Subcutaneous abdominal adipose tissue (tissue), 5 donors: ENCODE measurements around the gene HS1BP3.

Experiments
- H3K27ac ChIP-seq: one replicate; pipeline ENCODE4 v1.7.0; 2013; ENCODE audit warnings: low read depth, mild to moderate bottlenecking, inconsistent platforms, low read length, moderate library complexity
- H3K27me3 ChIP-seq, 5 donors: one replicate each; pipeline ENCODE4 v1.7.0; 2013; ENCODE audit warnings: low read length in 5 of 5, inconsistent platforms in 1 of 5; ENCODE audit not compliant: control insufficient read depth in 5 of 5, insufficient read depth in 4 of 5
- H3K36me3 ChIP-seq, 5 donors: one replicate each; pipeline ENCODE4 v1.7.0; 2013; ENCODE audit warnings: low read length in 5 of 5; ENCODE audit not compliant: control insufficient read depth in 5 of 5, insufficient read depth in 5 of 5
- H3K4me1 ChIP-seq, 5 donors: one replicate each; pipeline ENCODE4 v1.7.0; 2013; ENCODE audit warnings: low read length in 5 of 5, mild to moderate bottlenecking in 3 of 5, moderate library complexity in 1 of 5; ENCODE audit not compliant: control insufficient read depth in 5 of 5, insufficient read depth in 5 of 5
- H3K4me3 ChIP-seq, 5 donors: one replicate each; pipeline ENCODE4 v1.7.0; 2013; ENCODE audit warnings: low read length in 5 of 5, low read depth in 1 of 5
- H3K9ac ChIP-seq, 5 donors: one replicate each; pipeline ENCODE4 v1.7.0; 2013; ENCODE audit warnings: low read length in 5 of 5, mild to moderate bottlenecking in 4 of 5, moderate library complexity in 3 of 5
- H3K9me3 ChIP-seq, 5 donors: one replicate each; pipeline ENCODE4 v1.7.0; 2013; ENCODE audit warnings: low read length in 5 of 5; ENCODE audit not compliant: control insufficient read depth in 5 of 5
- donor health status: healthy.
- donor health status: healthy.
- donor health status: healthy.
- donor health status: healthy.
- donor health status: healthy.

HS1BP3 gene

DNA sequence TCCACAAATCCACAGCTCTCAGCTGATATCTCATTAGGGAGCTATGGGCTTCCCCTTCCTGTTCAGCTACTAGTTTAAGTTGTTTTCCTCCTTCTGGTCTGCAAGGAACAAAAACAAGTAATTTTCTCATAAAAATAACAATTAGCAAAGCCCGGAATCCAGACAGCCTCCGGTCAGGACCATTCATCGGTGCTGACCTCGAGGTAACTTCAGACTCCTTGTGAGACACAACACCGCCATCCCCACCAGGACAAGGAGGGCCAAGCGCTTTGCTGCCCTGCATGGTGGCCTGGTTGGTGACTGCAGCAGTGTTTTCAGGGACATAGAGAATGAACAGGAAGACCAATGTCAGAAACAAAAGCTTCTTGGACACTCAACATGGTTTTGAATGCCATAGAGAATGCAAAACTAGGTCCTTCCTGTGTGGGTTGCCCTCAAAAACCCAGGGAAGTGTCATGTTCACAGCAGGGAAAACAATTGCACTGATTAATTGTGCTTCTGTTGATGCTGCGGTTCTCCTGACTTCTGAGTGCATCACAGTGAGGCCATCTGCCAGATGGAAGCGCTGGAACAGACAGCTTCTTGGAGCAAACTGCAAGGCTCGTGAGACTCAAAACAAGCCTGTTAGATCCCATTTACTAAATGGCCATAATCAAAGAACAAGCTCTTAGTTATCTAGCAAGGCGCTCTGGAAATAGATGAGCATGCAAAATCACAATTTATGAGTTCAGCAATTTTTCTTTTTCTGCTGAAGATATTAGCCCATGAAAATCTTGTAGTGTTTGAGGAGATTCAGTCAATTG lies 77.1 kb downstream of the HS1BP3 start:
- Histone ChIP-seq H3K4me1 (peaks cover 15 to 95% (median 79%) of the 10 kb centered on the region in 5 donors), H3K36me3 (no peaks in the 10 kb centered on the region), H3K4me3 (no peak overlapping the region), H3K27ac (peak overlapping the region; percentile 91), H3K27me3 (no peaks in the 10 kb centered on the region), H3K9me3 (no peaks in the 10 kb centered on the region), H3K9ac (no peak overlapping the region)

- Histone ChIP-seq H3K36me3 (no peaks in the 10 kb centered on the region), H3K9ac (peak overlapping the region in 2 of 5 donors; percentile 6 to 25), H3K4me1 (peaks cover 11 to 95% (median 63%) of the 10 kb centered on the region in 5 donors), H3K27me3 (no peaks in the 10 kb centered on the region), H3K9me3 (no peaks in the 10 kb centered on the region), H3K27ac (peak overlapping the region; percentile 91), H3K4me3 (no peak overlapping the region)
Measured at GRCh38 chr2:20572221-20572620, 78.7 kb downstream of the HS1BP3 start.

- Histone ChIP-seq H3K4me3 (no peak overlapping the region), H3K9me3 (no peaks in the 10 kb centered on the region), H3K36me3 (no peaks in the 10 kb centered on the region), H3K27ac (peak overlapping the region; percentile 91), H3K27me3 (no peaks in the 10 kb centered on the region), H3K4me1 (peaks cover 8 to 95% (median 60%) of the 10 kb centered on the region in 5 donors), H3K9ac (peak overlapping the region in 3 of 5 donors; percentile 6 to 47 (median 25))
Measured at GRCh38 chr2:20571644-20572215, 79.2 kb downstream of the HS1BP3 start.

DNA sequence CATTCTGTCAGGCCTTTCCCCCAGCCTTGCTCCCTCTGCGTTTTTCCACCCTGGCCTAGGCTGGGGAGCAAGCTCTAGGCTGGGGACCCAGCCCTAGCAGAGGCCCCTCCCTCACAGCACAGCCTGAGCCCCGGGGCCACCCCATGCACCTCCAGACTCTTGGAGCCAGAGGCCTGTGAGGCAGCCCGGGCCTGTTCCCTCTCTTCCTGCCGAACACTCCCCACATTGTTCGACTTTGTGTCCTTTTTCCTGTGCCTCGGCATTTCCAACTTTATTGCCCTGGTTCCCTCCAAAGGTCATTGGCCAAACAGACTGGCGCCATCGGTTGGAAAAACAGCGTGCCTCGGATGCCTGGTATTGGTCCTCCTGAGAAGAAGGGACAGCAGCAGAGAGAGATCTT lies 79.7 kb downstream of the HS1BP3 start:
- no peaks in the 10 kb centered on the region for H3K36me3 ChIP-seq
- H3K27ac ChIP-seq, result peak overlapping the region; percentile 91
- no peaks in the 10 kb centered on the region for H3K27me3 ChIP-seq
- peak overlapping the region in 3 of 5 donors; percentile 10 to 47 (median 25) for H3K9ac ChIP-seq
- no peaks in the 10 kb centered on the region for H3K9me3 ChIP-seq
- H3K4me3 ChIP-seq, result no peak overlapping the region
- peaks cover 7 to 92% (median 55%) of the 10 kb centered on the region in 5 donors for H3K4me1 ChIP-seq

DNA sequence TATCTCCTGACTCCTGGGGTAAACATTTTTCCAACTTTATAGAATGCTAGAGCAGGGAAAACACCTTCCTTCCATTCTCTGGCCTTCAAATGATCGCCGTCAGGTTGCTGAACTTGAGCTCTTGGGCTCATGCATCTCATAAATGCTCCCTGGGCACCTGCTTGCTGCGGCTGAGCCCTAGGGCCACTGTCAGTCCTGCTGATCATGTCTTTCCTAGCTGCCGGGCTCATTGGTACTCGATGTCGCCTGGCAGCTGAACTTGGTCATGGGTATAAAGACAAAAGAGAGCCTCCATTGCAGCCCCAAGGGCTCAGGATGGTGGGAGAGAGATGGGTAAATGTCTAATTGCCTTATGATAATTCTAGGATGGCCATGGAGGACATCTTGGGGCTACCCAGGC lies 80.6 kb downstream of the HS1BP3 start:
- H3K36me3 ChIP-seq, result no peaks in the 10 kb centered on the region
- no peak overlapping the region for H3K4me3 ChIP-seq
- no peak overlapping the region for H3K9ac ChIP-seq
- no peaks in the 10 kb centered on the region for H3K27me3 ChIP-seq
- no peaks in the 10 kb centered on the region for H3K9me3 ChIP-seq
- H3K4me1 ChIP-seq, result peaks cover 7 to 93% (median 51%) of the 10 kb centered on the region in 5 donors
- peak overlapping the region; percentile 91 for H3K27ac ChIP-seq

- Histone ChIP-seq H3K4me3 (no peak overlapping the region), H3K36me3 (no peaks in the 10 kb centered on the region), H3K27me3 (no peaks in the 10 kb centered on the region), H3K9ac (peak overlapping the region in 1 of 5 donors; percentile 23), H3K27ac (peak overlapping the region; percentile 91), H3K9me3 (no peaks in the 10 kb centered on the region), H3K4me1 (peaks cover 7 to 91% (median 48%) of the 10 kb centered on the region in 5 donors)
Measured at GRCh38 chr2:20569464-20570223, 81.3 kb downstream of the HS1BP3 start.

- Histone ChIP-seq H3K27me3 (no peaks in the 10 kb centered on the region), H3K4me1 (peaks cover 5 to 88% (median 43%) of the 10 kb centered on the region in 5 donors), H3K27ac (peak overlapping the region; percentile 91), H3K9ac (peak overlapping the region in 3 of 5 donors; percentile 23 to 64 (median 31)), H3K4me3 (no peak overlapping the region), H3K9me3 (no peaks in the 10 kb centered on the region), H3K36me3 (no peaks in the 10 kb centered on the region)
Measured at GRCh38 chr2:20568501-20569463, 82.1 kb downstream of the HS1BP3 start.

- Histone ChIP-seq H3K27me3 (no peaks in the 10 kb centered on the region), H3K9me3 (no peaks in the 10 kb centered on the region), H3K36me3 (no peaks in the 10 kb centered on the region), H3K4me3 (no peak overlapping the region), H3K27ac (peak overlapping the region; percentile 91), H3K4me1 (peaks cover 5 to 79% (median 36%) of the 10 kb centered on the region in 5 donors), H3K9ac (peak overlapping the region in 2 of 5 donors; percentile 26 to 31)
Measured at GRCh38 chr2:20567926-20568179, 83.0 kb downstream of the HS1BP3 start.
